Heart left ventricle (tissue), 16 donors: ENCODE results near the gene L3MBTL1. TPM values are rescaled to one million over a fixed set of nuclear protein-coding genes. Genes with fewer than 3 reads are reported as not detected.

Experiments used
- ATAC-seq, 4 donors: fragments of 200-7000 bp; cut with Tn5 transposase; one replicate each; pipeline ENCODE4 v1.9.1; 2020 to 2022; ENCODE audit warnings: moderate library complexity in 4 of 4, mild to moderate bottlenecking in 3 of 4, moderate number of reproducible peaks in 1 of 4
- DNase-seq, 5 donors: peaks; one replicate each; pipeline ENCODE4 v3.0.0-alpha.2; 2020
- H3K27ac ChIP-seq, 12 donors: fragments of 200-600 bp; sonication (generic) in 4 of 12; one replicate each; pipeline versions ENCODE4 v1.5.0 to v1.8.0; 2016 to 2022; ENCODE audit warnings: mild to moderate bottlenecking in 2 of 12
- H3K27me3 ChIP-seq, 9 donors: fragments of 200-600 bp; sonication (generic) in 2 of 9; one replicate each; pipeline versions ENCODE4 v1.5.1 to v1.8.0; 2016 to 2022; ENCODE audit warnings: mild to moderate bottlenecking in 3 of 9
- H3K36me3 ChIP-seq, 9 donors: fragments of 200-600 bp; sonication (generic) in 2 of 9; one replicate each; pipeline versions ENCODE4 v1.5.0 to v1.8.0; 2018 to 2022; ENCODE audit warnings: mild to moderate bottlenecking in 2 of 9
- H3K4me1 ChIP-seq, 12 donors: fragments of 200-600 bp; sonication (generic) in 4 of 12; one replicate each; pipeline versions ENCODE4 v1.5.0 to v1.8.0; 2016 to 2022; ENCODE audit warnings: mild to moderate bottlenecking in 3 of 12
- H3K4me3 ChIP-seq, 12 donors: fragments of 200-600 bp; sonication (generic) in 4 of 12; one replicate each; pipeline versions ENCODE4 v1.5.0 to v1.8.0; 2017 to 2022; ENCODE audit warnings: mild to moderate bottlenecking in 9 of 12, moderate library complexity in 4 of 12
- H3K9me3 ChIP-seq, 12 donors: fragments of 200-600 bp; sonication (generic) in 4 of 12; one replicate each; pipeline versions ENCODE4 v1.5.0 to v1.8.0; 2016 to 2022; ENCODE audit warnings: mild to moderate bottlenecking in 1 of 12
- POLR2A ChIP-seq, 2 donors: fragments of 450-650 bp; IDR thresholded peaks; one replicate each; pipeline ENCODE4 v1.6.1; 2017; ENCODE audit warnings: antibody characterized with exemption in 2 of 2, mild to moderate bottlenecking in 2 of 2, moderate library complexity in 2 of 2
- WGBS, 4 donors: extraction: QIAGEN DNeasy Blood & Tissue Kit in 2 of 4; methylation state at CpG; one replicate each; pipeline versions ENCODE4 v1.1.5 to v1.1.7; 2013 to 2018; 5-methylcytosine and 5-hydroxymethylcytosine counted together
- intact Hi-C, 10 donors: fragments of 100-400 bp; cut with DNase I; formaldehyde crosslinking; loops; one replicate each; pipeline versions ENCODE4 v1.11.1 to v1.14.2; 2022
- polyA plus RNA-seq, 2 donors: library from polyadenylated mRNA; stranded (reverse); fragments of 200-250 nt; gene quantifications; one replicate each; pipeline ENCODE4 v1.2.3, GENCODE V29; 2013
- total RNA-seq, 9 donors: library from RNA; depleted of rRNA in 2 of 9; stranded (reverse); fragments of >200 nt in 2 of 9; fragmentation: NEBNext Ultra II Directional in 3 of 9; extraction: Animal tissue kit (Norgen Biotek cat#: 25700) in 3 of 9; gene quantifications; one replicate each; pipeline versions ENCODE4 v1.1.0 to v1.2.4, GENCODE V29; 2016 to 2023
- TF ChIP-seq, protein P1 (sequence below), 12 donors: fragments of 200-600 bp; sonication (generic) in 4 of 12; IDR thresholded peaks; one replicate each; pipeline versions ENCODE4 v1.5.0 to v1.8.0; 2018 to 2022; ENCODE audit warnings: antibody characterized with exemption in 12 of 12, mild to moderate bottlenecking in 5 of 12
- donor health status: ischemic (EF 13 %, LVEDD 7.1; RV severe dilation, severe dysfunction).
- donor health status: healthy with polysubstance abuse.
- donor health status: DM: no; HTN: yes; CAD: no.
- donor health status: DM: no; HTN: no; CAD: no.
- donor health status: ischemic (EF 25% LVEDD 6.9; RV normal size, moderate dysfunction).
- donor health status: ischemic (EF 25% LVEDD 5.7; RV mildly dilated, moderate dysfunction).
- donor health status: healthy.
- donor health status: DM: yes; HTN: yes; CAD: no.
- donor health status: ischemic (EF 35%, LVEDD 5.7; RV mildly dilated, moderate dysfunction).
- donor health status: nonischemic (EF 11% LVEDD 7.7; RV severe dilation, severe dysfunction).
- donor health status: DM: yes; HTN: yes; CAD: no.
- donor health status: PGD.
- donor health status: ischemic (EF 29% LVEDD 5.4; RV normal size, mild dysfunction).
- donor health status: nonischemic (EF 23%, LVEDD 6.1; RV moderate dilation, normal function).

The L3MBTL1 gene
- total and polyA plus RNA-seq, 11 donors: 1.3 to 6.9 (median 3.8) TPM

DNA sequence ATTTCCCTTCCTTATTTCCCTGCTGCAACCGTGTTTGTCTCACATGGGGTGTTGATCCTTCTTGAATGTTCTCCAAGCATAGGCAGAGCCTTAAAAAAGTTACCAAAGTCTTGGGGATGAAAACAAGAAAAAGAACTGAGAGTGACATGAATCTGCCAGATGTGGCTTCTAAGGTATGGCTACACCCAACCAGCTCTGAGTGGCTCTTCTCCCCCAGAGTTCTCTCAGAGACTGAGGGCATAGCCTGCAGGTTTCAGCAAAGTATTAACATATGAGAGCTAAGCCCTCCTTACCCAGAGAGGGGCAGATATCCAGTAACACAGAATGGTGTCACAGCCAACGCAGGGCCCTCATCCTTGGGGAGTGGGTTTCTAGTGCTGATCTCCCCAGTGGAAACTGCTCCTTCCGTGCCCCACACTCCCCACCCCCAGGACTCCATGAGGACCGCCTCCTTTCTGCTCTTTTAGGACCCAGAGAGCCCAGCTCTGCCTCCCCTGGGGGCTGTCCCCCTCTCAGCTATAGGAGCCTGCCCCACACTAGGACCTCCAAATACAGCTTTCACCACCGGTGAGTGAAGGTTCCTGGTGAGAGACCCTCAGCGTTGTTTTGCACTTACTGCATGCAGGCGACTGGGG, 28.0 kb downstream of the L3MBTL1 start:
- Histone ChIP-seq H3K27me3 (no peaks in the 10 kb centered on the region), H3K9me3 (no peaks in the 10 kb centered on the region), H3K4me1 (no peaks in the 10 kb centered on the region), H3K27ac (no peak overlapping the region), H3K36me3 (peaks cover 0 to 17% (median 0%) of the 10 kb centered on the region in 9 donors), H3K4me3 (no peak overlapping the region)
- 84 to 88% (median 87%) methylated on average over 7 of the region's 7 CpGs for WGBS, 4 donors
- intact Hi-C loops: loop anchor here in 7 of 10 donors (5.0 to 10.0 kb wide), 5 partner anchors 57 to 547 kb away; partner anchors contain the start of gene IFT52 (in 1 of the 7)
- no peak for DNase-seq
- TF ChIP-seq POLR2A (IDR thresholded peaks at IDR 0.05): no peak
- TF ChIP-seq, protein P1, sequence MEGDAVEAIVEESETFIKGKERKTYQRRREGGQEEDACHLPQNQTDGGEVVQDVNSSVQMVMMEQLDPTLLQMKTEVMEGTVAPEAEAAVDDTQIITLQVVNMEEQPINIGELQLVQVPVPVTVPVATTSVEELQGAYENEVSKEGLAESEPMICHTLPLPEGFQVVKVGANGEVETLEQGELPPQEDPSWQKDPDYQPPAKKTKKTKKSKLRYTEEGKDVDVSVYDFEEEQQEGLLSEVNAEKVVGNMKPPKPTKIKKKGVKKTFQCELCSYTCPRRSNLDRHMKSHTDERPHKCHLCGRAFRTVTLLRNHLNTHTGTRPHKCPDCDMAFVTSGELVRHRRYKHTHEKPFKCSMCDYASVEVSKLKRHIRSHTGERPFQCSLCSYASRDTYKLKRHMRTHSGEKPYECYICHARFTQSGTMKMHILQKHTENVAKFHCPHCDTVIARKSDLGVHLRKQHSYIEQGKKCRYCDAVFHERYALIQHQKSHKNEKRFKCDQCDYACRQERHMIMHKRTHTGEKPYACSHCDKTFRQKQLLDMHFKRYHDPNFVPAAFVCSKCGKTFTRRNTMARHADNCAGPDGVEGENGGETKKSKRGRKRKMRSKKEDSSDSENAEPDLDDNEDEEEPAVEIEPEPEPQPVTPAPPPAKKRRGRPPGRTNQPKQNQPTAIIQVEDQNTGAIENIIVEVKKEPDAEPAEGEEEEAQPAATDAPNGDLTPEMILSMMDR (IDR thresholded peaks at IDR 0.05): no peak
- ATAC-seq: no peak

DNA sequence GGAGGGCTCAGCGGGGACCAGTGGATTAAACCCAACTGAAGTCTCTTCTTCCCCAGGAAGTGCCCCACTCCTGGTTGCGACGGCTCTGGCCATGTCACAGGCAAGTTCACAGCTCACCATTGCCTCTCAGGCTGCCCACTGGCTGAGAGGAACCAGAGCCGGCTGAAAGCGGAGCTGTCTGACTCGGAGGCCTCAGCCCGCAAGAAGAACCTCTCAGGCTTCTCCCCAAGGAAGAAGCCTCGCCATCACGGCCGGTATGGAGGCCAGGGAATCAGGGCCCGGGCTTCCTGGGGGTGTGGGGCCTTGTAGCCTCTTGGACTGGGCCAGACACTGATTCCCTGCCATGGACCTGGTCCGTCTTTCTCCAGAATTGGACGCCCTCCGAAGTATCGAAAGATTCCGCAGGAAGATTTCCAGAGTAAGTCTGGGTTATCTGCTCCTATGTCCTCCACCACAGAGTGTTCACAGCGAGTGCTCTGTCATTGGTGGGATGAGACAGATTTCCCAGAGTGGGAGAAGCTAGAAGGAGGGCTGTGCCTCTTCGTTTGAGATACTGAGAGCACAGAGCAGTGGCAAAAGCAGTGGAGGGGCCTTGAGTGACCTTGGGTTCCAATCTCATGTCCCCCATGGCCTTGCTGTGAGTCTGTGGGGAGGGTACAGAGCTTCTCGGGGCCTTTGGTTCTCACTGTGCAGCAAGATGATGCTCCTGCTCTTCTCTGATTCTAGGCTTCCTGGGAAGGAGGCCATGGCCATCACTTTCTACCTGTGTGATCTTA, 28.7 kb downstream of the L3MBTL1 start:
- intact Hi-C loops: loop anchor here in 7 of 10 donors (5.0 to 10.0 kb wide), 5 partner anchors 56 to 546 kb away; partner anchors contain the start of gene IFT52 (in 1 of the 7)
- ATAC-seq (no peak), DNase-seq (no peak)
- H3K9me3 ChIP-seq: no peaks in the 10 kb centered on the region
- H3K4me1 ChIP-seq: no peaks in the 10 kb centered on the region
- H3K27ac ChIP-seq: no peak overlapping the region
- H3K27me3 ChIP-seq: no peaks in the 10 kb centered on the region
- 87 to 90% (median 89%) methylated on average over 18 to 19 of the region's 19 CpGs for WGBS, 4 donors
- no peak overlapping the region for H3K4me3 ChIP-seq
- peaks cover 0 to 22% (median 3%) of the 10 kb centered on the region in 9 donors for H3K36me3 ChIP-seq
- TF ChIP-seq, protein P1 (IDR thresholded peaks at IDR 0.05): no peak
- no peak for TF ChIP-seq POLR2A (IDR thresholded peaks at IDR 0.05)

DNA sequence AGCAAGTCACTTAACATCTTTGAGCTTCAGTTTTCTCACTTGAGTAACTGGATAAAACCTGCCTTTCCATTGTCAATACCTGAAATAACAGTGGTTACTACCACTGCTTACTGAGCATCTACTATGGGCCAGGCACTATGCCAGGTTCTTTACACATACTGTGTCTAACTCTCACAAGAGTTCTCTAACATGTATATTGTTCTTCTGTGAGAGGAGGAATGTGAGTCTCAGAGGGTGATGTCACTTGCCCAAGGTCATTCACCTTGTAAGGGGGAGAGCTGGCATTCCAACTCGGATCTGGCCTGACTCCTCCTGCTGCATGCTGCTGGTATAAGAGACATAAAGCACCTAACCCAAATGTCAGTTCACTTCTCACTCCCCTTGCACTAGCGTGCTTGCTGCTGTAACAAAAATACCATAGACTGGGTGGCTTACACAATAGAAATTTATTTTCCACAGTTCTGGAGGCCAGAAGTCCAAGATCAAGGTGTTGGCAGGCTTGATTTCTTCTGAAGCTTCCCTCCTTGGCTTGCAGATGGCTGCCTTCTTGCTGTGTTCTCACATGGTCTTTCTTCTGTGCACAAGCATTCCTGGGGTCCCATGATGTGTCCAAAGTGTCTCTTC, 29.4 kb downstream of the L3MBTL1 start:
- WGBS, 4 donors: 50 to 64% (median 59%) methylated on average over 2 of the region's 2 CpGs
- H3K9me3 ChIP-seq: no peaks in the 10 kb centered on the region
- H3K4me1 ChIP-seq: no peaks in the 10 kb centered on the region
- TF ChIP-seq, protein P1 (IDR thresholded peaks at IDR 0.05): no peak
- TF ChIP-seq POLR2A (IDR thresholded peaks at IDR 0.05): no peak
- H3K27ac ChIP-seq: no peak overlapping the region
- H3K27me3 ChIP-seq: no peaks in the 10 kb centered on the region
- intact Hi-C loops: loop anchor here in 7 of 10 donors (5.0 to 10.0 kb wide), 5 partner anchors 55 to 545 kb away; partner anchors contain the start of gene IFT52 (in 1 of the 7)
- peaks cover 0 to 22% (median 6%) of the 10 kb centered on the region in 9 donors for H3K36me3 ChIP-seq
- H3K4me3 ChIP-seq: no peak overlapping the region
- ATAC-seq (no peak), DNase-seq (no peak)
